ENCODE measurements around the gene CPNE1.

Gene CPNE1

GRCh38 chr20:35592339-35592974 is 72.2 kb downstream of the CPNE1 start:
- 60% methylated on average over 2 of the region's 2 CpGs for WGBS
- Histone ChIP-seq H3K27me3 (ENCODE audit: insufficient read depth, low read length) (no peaks in the 10 kb centered on the region), H3K9ac (ENCODE audit: low read depth, low read length) (no peak overlapping the region), H3K4me1 (ENCODE audit: insufficient read depth, low read length) (no peaks in the 10 kb centered on the region), H3K9me3 (ENCODE audit: insufficient read depth, low read depth, low read length) (no peaks in the 10 kb centered on the region), H3K36me3 (ENCODE audit: insufficient read depth, low read length) (no peaks in the 10 kb centered on the region), H3K4me3 (ENCODE audit: low read length) (no peak overlapping the region), H3K27ac (ENCODE audit: low read depth, low read length) (no peak overlapping the region)

- Histone ChIP-seq H3K4me1 (ENCODE audit: insufficient read depth, low read length) (no peaks in the 10 kb centered on the region), H3K27ac (ENCODE audit: low read depth, low read length) (no peak overlapping the region), H3K9me3 (ENCODE audit: insufficient read depth, low read depth, low read length) (no peaks in the 10 kb centered on the region), H3K36me3 (ENCODE audit: insufficient read depth, low read length) (no peaks in the 10 kb centered on the region), H3K27me3 (ENCODE audit: insufficient read depth, low read length) (no peaks in the 10 kb centered on the region), H3K9ac (ENCODE audit: low read depth, low read length) (no peak overlapping the region), H3K4me3 (ENCODE audit: low read length) (no peak overlapping the region)
- WGBS, result 94% methylated on average over 14 of the region's 14 CpGs
Measured at GRCh38 chr20:35588397-35588796, 76.3 kb downstream of the CPNE1 start.

DNA sequence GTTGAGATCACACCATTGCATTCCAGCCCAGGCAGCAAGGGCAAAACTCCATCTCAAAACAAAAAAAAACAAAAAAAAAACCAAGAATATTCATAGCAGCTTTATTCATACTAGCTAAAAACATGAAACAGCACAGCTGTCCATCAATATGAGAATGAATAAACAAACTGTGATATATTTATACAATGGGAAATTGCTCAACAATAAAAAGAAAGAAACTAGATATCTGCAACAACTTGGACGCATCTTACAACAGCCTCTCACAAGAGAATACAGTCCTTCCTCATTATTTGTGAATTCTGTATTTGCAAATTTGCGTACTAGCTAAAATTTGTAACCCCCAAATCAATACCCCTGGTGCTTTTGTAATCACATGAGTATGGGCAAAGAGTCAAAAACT is 77.3 kb downstream of the CPNE1 start:
- no peak overlapping the region for H3K27ac ChIP-seq (ENCODE audit: low read depth, low read length)
- H3K9me3 ChIP-seq (ENCODE audit: insufficient read depth, low read depth, low read length), result no peaks in the 10 kb centered on the region
- no peak overlapping the region for H3K9ac ChIP-seq (ENCODE audit: low read depth, low read length)
- no peaks in the 10 kb centered on the region for H3K36me3 ChIP-seq (ENCODE audit: insufficient read depth, low read length)
- H3K4me1 ChIP-seq (ENCODE audit: insufficient read depth, low read length), result no peaks in the 10 kb centered on the region
- H3K27me3 ChIP-seq (ENCODE audit: insufficient read depth, low read length), result no peaks in the 10 kb centered on the region
- no peak overlapping the region for H3K4me3 ChIP-seq (ENCODE audit: low read length)
- WGBS, result 93% methylated on average over 2 of the region's 2 CpGs

DNA sequence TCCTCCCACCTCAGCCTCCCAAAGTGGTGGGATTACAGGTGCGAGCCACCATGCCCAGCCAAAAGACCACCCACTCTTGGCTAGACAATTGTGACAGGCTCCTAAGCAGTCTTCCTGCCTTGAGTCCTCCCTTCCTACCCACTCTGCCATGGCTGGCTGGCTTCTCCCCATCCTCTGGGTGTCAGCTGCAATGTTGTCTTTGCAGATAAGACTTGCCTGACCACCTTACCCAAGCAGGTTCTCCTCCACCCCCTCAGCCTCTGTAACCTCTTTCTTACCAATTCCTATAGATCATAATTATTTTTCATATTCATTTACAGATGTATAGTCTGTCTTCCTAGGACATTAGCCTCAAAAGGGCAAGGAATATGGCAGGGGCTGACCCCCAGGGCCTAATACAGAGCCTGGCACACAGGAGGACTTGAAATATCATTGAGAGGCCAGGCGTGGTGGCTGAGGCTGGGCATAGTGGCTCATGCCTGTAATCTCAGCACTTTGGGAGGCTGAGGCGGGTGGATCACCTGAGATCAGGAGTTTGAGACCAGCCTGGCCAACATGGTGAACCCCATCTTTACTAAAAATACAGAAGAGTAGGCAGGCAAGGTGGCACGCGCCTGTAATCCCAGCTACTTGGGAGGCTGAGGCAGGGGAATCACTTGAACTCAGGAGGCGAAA is 77.8 kb downstream of the CPNE1 start:
- 93% methylated on average over 6 of the region's 6 CpGs for WGBS
- no peaks in the 10 kb centered on the region for H3K36me3 ChIP-seq (ENCODE audit: insufficient read depth, low read length)
- no peaks in the 10 kb centered on the region for H3K27me3 ChIP-seq (ENCODE audit: insufficient read depth, low read length)
- no peak overlapping the region for H3K9ac ChIP-seq (ENCODE audit: low read depth, low read length)
- no peaks in the 10 kb centered on the region for H3K4me1 ChIP-seq (ENCODE audit: insufficient read depth, low read length)
- H3K4me3 ChIP-seq (ENCODE audit: low read length), result no peak overlapping the region
- no peak overlapping the region for H3K27ac ChIP-seq (ENCODE audit: low read depth, low read length)
- no peaks in the 10 kb centered on the region for H3K9me3 ChIP-seq (ENCODE audit: insufficient read depth, low read depth, low read length)

DNA sequence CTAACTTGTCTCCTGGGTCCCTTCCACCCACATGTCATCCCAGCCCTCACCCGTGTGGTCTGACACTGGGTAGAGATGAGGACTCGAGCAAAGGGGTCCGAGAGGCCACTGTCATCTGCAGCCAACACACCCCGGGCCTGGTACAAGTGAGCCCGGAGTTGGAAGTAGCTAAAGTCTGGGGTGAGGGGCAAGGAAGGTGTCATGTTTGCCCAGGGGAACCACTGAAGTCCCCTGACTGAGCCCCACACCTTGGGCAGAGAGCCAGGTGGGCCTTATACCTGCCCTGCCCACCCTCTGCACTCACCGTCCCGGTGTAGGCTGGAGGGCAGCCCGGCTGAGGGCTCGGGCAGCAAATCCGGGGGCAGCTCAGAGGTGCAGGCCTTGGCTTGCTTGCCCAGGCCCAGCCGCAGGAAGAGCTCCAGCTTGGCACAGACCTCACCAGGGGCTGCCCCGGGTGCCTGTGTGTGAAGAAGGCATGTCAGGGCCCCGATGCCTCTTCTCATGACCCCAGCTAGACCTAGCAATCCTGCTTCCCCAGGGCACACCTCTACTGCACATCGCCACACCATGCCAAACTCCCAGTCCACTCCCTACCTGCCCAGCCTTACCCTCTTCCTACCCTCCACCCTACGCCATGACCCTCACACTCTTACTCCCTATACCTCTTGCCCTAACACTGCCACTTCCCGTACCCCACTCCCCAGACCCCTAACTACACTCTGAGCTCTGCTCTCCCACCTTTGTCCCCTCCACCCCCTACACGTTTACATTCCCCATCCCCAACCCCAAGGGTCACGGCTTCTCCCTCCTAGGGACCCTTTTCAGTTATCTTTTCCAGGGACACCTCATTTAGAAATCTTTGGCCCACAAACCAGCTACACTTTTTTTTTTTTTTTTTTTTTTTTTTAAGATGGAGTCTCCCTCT is 80.8 kb downstream of the CPNE1 start:
- H3K9ac ChIP-seq (ENCODE audit: low read depth, low read length), result no peak overlapping the region
- H3K27me3 ChIP-seq (ENCODE audit: insufficient read depth, low read length), result no peaks in the 10 kb centered on the region
- H3K9me3 ChIP-seq (ENCODE audit: insufficient read depth, low read depth, low read length), result no peaks in the 10 kb centered on the region
- H3K4me3 ChIP-seq (ENCODE audit: low read length), result no peak overlapping the region
- no peaks in the 10 kb centered on the region for H3K36me3 ChIP-seq (ENCODE audit: insufficient read depth, low read length)
- H3K4me1 ChIP-seq (ENCODE audit: insufficient read depth, low read length), result no peaks in the 10 kb centered on the region
- H3K27ac ChIP-seq (ENCODE audit: low read depth, low read length), result no peak overlapping the region
- 91% methylated on average over 18 of the region's 18 CpGs for WGBS

DNA sequence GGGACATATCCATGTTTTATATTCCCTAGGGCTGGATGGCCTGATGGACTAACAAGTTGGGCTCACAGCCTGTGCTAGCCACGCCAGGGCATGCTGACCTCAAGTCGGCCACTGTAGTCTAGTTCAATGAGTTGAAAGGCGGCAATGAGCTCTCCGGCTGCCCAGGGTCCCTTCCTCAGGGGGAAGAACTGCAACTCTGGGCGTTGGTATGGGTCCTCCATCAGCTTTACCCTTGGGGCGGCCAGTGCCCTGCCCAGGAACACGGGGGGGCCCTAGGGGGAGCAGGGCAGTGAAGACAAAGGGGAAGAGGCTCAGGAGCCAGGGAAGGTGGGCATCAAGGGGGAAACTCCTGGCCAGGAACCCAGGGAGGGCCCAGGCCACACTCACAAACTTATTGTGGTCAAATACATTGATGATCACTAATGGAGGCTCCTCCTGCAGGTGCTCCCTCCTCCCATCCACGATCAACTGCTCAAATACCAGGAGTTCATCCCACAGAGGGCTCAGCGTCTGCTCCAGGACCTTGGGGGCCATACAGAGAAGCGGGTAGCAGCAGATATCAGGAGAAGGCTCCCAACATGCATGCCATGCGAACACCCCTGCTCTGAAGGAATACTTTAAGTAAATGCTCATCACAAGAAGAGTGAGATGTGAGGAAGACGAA is 81.8 kb downstream of the CPNE1 start:
- H3K9me3 ChIP-seq (ENCODE audit: insufficient read depth, low read depth, low read length), result no peaks in the 10 kb centered on the region
- H3K27me3 ChIP-seq (ENCODE audit: insufficient read depth, low read length), result no peaks in the 10 kb centered on the region
- no peaks in the 10 kb centered on the region for H3K4me1 ChIP-seq (ENCODE audit: insufficient read depth, low read length)
- H3K36me3 ChIP-seq (ENCODE audit: insufficient read depth, low read length), result no peaks in the 10 kb centered on the region
- no peak overlapping the region for H3K27ac ChIP-seq (ENCODE audit: low read depth, low read length)
- no peak overlapping the region for H3K4me3 ChIP-seq (ENCODE audit: low read length)
- 88% methylated on average over 12 of the region's 12 CpGs for WGBS
- H3K9ac ChIP-seq (ENCODE audit: low read depth, low read length), result no peak overlapping the region

DNA sequence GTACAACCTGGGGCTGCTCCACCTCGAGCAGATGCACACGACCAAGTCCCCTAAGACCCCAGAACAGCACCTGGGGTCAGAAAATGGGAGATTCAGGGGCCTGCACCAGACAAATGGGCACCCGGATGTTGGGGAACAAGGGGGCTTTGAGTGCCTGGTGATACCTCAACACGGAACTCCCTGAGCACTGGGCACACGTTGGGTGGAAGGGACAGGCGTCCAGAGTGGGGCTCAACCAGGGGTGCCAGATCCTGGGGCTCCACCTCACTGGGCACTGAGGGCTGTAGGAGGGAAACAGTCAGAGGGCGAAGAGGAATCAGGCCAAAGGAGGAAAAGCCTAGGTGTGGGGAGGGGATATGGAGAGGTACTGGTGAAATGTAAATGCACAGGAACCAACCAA is 82.6 kb downstream of the CPNE1 start:
- H3K9me3 ChIP-seq (ENCODE audit: insufficient read depth, low read depth, low read length), result no peaks in the 10 kb centered on the region
- no peak overlapping the region for H3K4me3 ChIP-seq (ENCODE audit: low read length)
- WGBS, result 88% methylated on average over 7 of the region's 7 CpGs
- H3K27ac ChIP-seq (ENCODE audit: low read depth, low read length), result no peak overlapping the region
- no peaks in the 10 kb centered on the region for H3K27me3 ChIP-seq (ENCODE audit: insufficient read depth, low read length)
- H3K4me1 ChIP-seq (ENCODE audit: insufficient read depth, low read length), result no peaks in the 10 kb centered on the region
- no peaks in the 10 kb centered on the region for H3K36me3 ChIP-seq (ENCODE audit: insufficient read depth, low read length)
- H3K9ac ChIP-seq (ENCODE audit: low read depth, low read length), result no peak overlapping the region

DNA sequence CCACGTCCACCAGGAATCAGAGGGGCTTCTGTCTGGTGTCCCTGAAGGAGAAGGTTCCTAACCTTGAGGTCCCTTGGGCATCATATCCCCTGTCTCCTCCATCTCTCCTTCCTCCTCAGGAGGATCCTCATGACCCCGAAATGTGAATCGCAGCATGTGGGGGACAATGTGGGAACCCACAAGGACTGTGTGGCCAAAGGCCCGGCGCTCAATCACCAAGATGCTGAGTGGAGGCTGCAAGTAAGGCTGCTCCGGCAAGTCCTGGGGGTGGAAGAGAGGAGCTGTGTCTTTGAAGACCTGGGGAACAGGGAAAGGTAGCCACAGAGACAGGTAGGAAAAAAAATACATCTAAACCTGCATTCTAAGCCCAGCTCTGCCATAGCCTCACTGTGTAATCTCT is 85.5 kb downstream of the CPNE1 start:
- no peak overlapping the region for H3K27ac ChIP-seq (ENCODE audit: low read depth, low read length)
- 95% methylated on average over 6 of the region's 6 CpGs for WGBS

GRCh38 chr20:35578469-35578868 is 86.2 kb downstream of the CPNE1 start:
- 92% methylated on average over 8 of the region's 8 CpGs for WGBS
- Histone ChIP-seq H3K27ac (ENCODE audit: low read depth, low read length) (no peak overlapping the region), H3K27me3 (ENCODE audit: insufficient read depth, low read length) (no peaks in the 10 kb centered on the region), H3K4me3 (ENCODE audit: low read length) (no peak overlapping the region), H3K9me3 (ENCODE audit: insufficient read depth, low read depth, low read length) (no peaks in the 10 kb centered on the region), H3K9ac (ENCODE audit: low read depth, low read length) (no peak overlapping the region), H3K36me3 (ENCODE audit: insufficient read depth, low read length) (no peaks in the 10 kb centered on the region), H3K4me1 (ENCODE audit: insufficient read depth, low read length) (no peaks in the 10 kb centered on the region)

More for the DNA sequence above, 85.5 kb downstream of the CPNE1 start:
- no peaks in the 10 kb centered on the region for H3K36me3 ChIP-seq (ENCODE audit: insufficient read depth, low read length)
- no peak overlapping the region for H3K4me3 ChIP-seq (ENCODE audit: low read length)
- no peak overlapping the region for H3K9ac ChIP-seq (ENCODE audit: low read depth, low read length)
- no peaks in the 10 kb centered on the region for H3K4me1 ChIP-seq (ENCODE audit: insufficient read depth, low read length)
- no peaks in the 10 kb centered on the region for H3K27me3 ChIP-seq (ENCODE audit: insufficient read depth, low read length)
- no peaks in the 10 kb centered on the region for H3K9me3 ChIP-seq (ENCODE audit: insufficient read depth, low read depth, low read length)

GRCh38 chr20:35576816-35577215 is 87.9 kb downstream of the CPNE1 start:
- H3K9me3 ChIP-seq (ENCODE audit: insufficient read depth, low read depth, low read length), result peaks cover 3% of the 10 kb centered on the region; the same call in 1 of the 2 replicates
- no peak overlapping the region for H3K27ac ChIP-seq (ENCODE audit: low read depth, low read length)
- WGBS, result 74% methylated on average over 3 of the region's 3 CpGs
- H3K27me3 ChIP-seq (ENCODE audit: insufficient read depth, low read length), result no peaks in the 10 kb centered on the region
- no peaks in the 10 kb centered on the region for H3K36me3 ChIP-seq (ENCODE audit: insufficient read depth, low read length)
- H3K4me3 ChIP-seq (ENCODE audit: low read length), result no peak overlapping the region
- H3K9ac ChIP-seq (ENCODE audit: low read depth, low read length), result no peak overlapping the region
- H3K4me1 ChIP-seq (ENCODE audit: insufficient read depth, low read length), result no peaks in the 10 kb centered on the region

All from HUES64 (cell line).